GM23338 (cell line): ENCODE results near the gene CABS1. TPM values are rescaled to one million over a fixed set of nuclear protein-coding genes. Genes with fewer than 3 reads are reported as not detected.

Source experiments
- ATAC-seq: fragments of 200-7000 bp; cut with Tn5 transposase; 3 replicates; pipeline ENCODE4 v1.9.1; 2020
- DNase-seq: peaks from one replicate; pipeline ENCODE4 v3.0.0-alpha.2; 2015; ENCODE audit warnings: low spot score
- H2AFZ ChIP-seq: fragments of 200-600 bp; sonication (generic); 2 replicates; pipeline ENCODE4 v1.8.0; 2016; ENCODE audit warnings: antibody characterized with exemption, mild to moderate bottlenecking, moderate library complexity
- H3F3A ChIP-seq: fragments of 200-600 bp; sonication (generic); replicated peaks from 2 replicates; pipeline ENCODE4 v1.8.0; 2017; ENCODE audit warnings: antibody characterized with exemption, mixed run types, low read depth
- H3K27ac ChIP-seq: fragments of 200-600 bp; sonication (generic); 2 replicates; pipeline ENCODE4 v1.6.1; 2016; ENCODE audit warnings: low read depth
- H3K27me3 ChIP-seq: fragments of 200-600 bp; sonication (generic); 2 replicates; pipeline ENCODE4 v1.8.0; 2016; ENCODE audit warnings: mild to moderate bottlenecking, mixed run types, moderate library complexity; ENCODE audit not compliant: insufficient read depth
- H3K36me3 ChIP-seq: fragments of 200-600 bp; sonication (generic); 2 replicates; pipeline ENCODE4 v1.8.0; 2016; ENCODE audit warnings: mild to moderate bottlenecking; ENCODE audit not compliant: insufficient read depth
- H3K4me1 ChIP-seq: fragments of 200-600 bp; sonication (generic); 2 replicates; pipeline ENCODE4 v1.8.0; 2016; ENCODE audit warnings: mild to moderate bottlenecking, moderate library complexity; ENCODE audit not compliant: insufficient read depth
- H3K4me2 ChIP-seq: fragments of 200-600 bp; sonication (generic); 2 replicates; pipeline ENCODE4 v1.7.1; 2017; ENCODE audit warnings: mixed run types
- H3K4me3 ChIP-seq: fragments of 200-600 bp; sonication (generic); 2 replicates; pipeline ENCODE4 v1.6.1; 2016; ENCODE audit warnings: mixed run types
- H3K79me2 ChIP-seq: fragments of 200-600 bp; sonication (generic); replicated peaks from 2 replicates; pipeline ENCODE4 v1.8.0; 2017; ENCODE audit warnings: mild to moderate bottlenecking; ENCODE audit not compliant: insufficient read depth
- H3K9me2 ChIP-seq: fragments of 200-600 bp; sonication (generic); 2 replicates; pipeline ENCODE4 v1.8.0; 2017; ENCODE audit not compliant: insufficient read depth
- H4K20me1 ChIP-seq: fragments of 200-600 bp; sonication (generic); replicated peaks from 2 replicates; pipeline ENCODE4 v1.8.0; 2017; ENCODE audit warnings: mild to moderate bottlenecking; ENCODE audit not compliant: insufficient read depth
- H3K27ac Mint-ChIP-seq: 2 replicates; pipeline ENCODE4 v1.8.0; 2020; ENCODE audit warnings: inconsistent platforms, mild to moderate bottlenecking, moderate library complexity, mixed read lengths
- H3K27me3 Mint-ChIP-seq: 3 replicates; pipeline ENCODE4 v1.8.0; 2022; ENCODE audit warnings: low read depth, mild to moderate bottlenecking, moderate library complexity, mixed read lengths, inconsistent platforms; ENCODE audit not compliant: insufficient read depth, poor library complexity
- H3K36me3 Mint-ChIP-seq: 3 replicates; pipeline ENCODE4 v1.8.0; 2021; ENCODE audit warnings: low read depth, mild to moderate bottlenecking, inconsistent platforms, moderate library complexity, mixed read lengths
- H3K4me1 Mint-ChIP-seq: 3 replicates; pipeline ENCODE4 v1.8.0; 2020; ENCODE audit warnings: mild to moderate bottlenecking, inconsistent platforms, mixed read lengths
- H3K4me3 Mint-ChIP-seq: 3 replicates; pipeline ENCODE4 v1.8.0; 2021; ENCODE audit warnings: moderate library complexity, mild to moderate bottlenecking, inconsistent platforms, mixed read lengths
- H3K9me3 Mint-ChIP-seq: 3 replicates; pipeline ENCODE4 v1.8.0; 2020; ENCODE audit warnings: moderate library complexity, mild to moderate bottlenecking, inconsistent platforms, mixed read lengths
- CREB1 ChIP-seq: fragments of 250-450 bp; sonication (Bioruptor Pico); IDR thresholded peaks from 2 replicates; pipeline ENCODE4 v1.5.0; 2020; ENCODE audit warnings: low read depth, mild to moderate bottlenecking, moderate library complexity
- CTCF ChIP-seq, 2 experiments: fragments of 200-600 bp in 1 of 2; sonication (generic) in 1 of 2; conservative IDR thresholded peaks; 2 replicates each; pipeline versions ENCODE4 v1.5.1 to v1.6.1; 2016 to 2017; ENCODE audit warnings: antibody characterized with exemption in 2 of 2, low read depth in 2 of 2, mild to moderate bottlenecking in 2 of 2, moderate library complexity in 1 of 2
- ETS1 ChIP-seq: IDR thresholded peaks from 2 replicates; pipeline ENCODE4 v1.6.1; 2016; ENCODE audit warnings: antibody characterized with exemption
- EZH2 ChIP-seq: fragments of 200-600 bp; sonication (generic); IDR thresholded peaks from one replicate; pipeline ENCODE4 v1.8.0; 2017; ENCODE audit warnings: antibody characterized with exemption, mild to moderate bottlenecking, low read depth; ENCODE audit not compliant: unreplicated experiment
- EZH2phosphoT487 ChIP-seq: fragments of 200-600 bp; sonication (generic); IDR thresholded peaks from one replicate; pipeline ENCODE4 v1.8.1; 2018; ENCODE audit warnings: antibody characterized with exemption; ENCODE audit not compliant: unreplicated experiment
- JUNB ChIP-seq: IDR thresholded peaks from one replicate; pipeline ENCODE4 v1.6.1; 2016; ENCODE audit warnings: antibody characterized with exemption; ENCODE audit not compliant: unreplicated experiment
- NANOG ChIP-seq: IDR thresholded peaks from 2 replicates; pipeline ENCODE4 v1.6.1; 2016; ENCODE audit warnings: antibody characterized with exemption, borderline replicate concordance
- POLR2AphosphoS5 ChIP-seq: IDR thresholded peaks from 2 replicates; pipeline ENCODE4 v1.6.1; 2016; ENCODE audit warnings: antibody characterized with exemption, low read depth
- REST ChIP-seq: IDR thresholded peaks from one replicate; pipeline ENCODE4 v1.6.1; 2018; ENCODE audit warnings: antibody characterized with exemption; ENCODE audit not compliant: unreplicated experiment
- STAT1 ChIP-seq: IDR thresholded peaks from one replicate; pipeline ENCODE4 v1.6.1; 2016; ENCODE audit warnings: antibody characterized with exemption; ENCODE audit not compliant: unreplicated experiment
- ZNF114 ChIP-seq: fragments of 250-450 bp; sonication (Bioruptor Pico); IDR thresholded peaks from 2 replicates; pipeline ENCODE4 v1.5.0; 2020; ENCODE audit warnings: mild to moderate bottlenecking, moderate library complexity
- ZNF331 ChIP-seq: fragments of 250-450 bp; sonication (Bioruptor Pico); IDR thresholded peaks from 2 replicates; pipeline ENCODE4 v1.5.0; 2020; ENCODE audit warnings: low read depth, mild to moderate bottlenecking, moderate library complexity
- ZNF462 ChIP-seq: fragments of 250-450 bp; sonication (Bioruptor Pico); IDR thresholded peaks from 2 replicates; pipeline ENCODE4 v1.5.0; 2020; ENCODE audit warnings: mild to moderate bottlenecking, moderate library complexity
- polyA plus RNA-seq: library from polyadenylated mRNA; unstranded; fragments of >200 nt; fragmentation: Nextera tagmentation; extraction: Ambion mirVana; gene quantifications from 2 replicates; pipeline ENCODE4 v1.2.1, GENCODE V29; 2016
- total RNA-seq: library from RNA; depleted of rRNA; stranded (reverse); fragments of >200 nt; shearing (Covaris generic); gene quantifications from 2 replicates; pipeline ENCODE4 v1.2.3, GENCODE V29; 2014

The CABS1 gene
- total and polyA plus RNA-seq, 2 experiments from 2014 or later, result not detected

- Histone ChIP-seq H3F3A (no peaks in the 10 kb centered on the region), H3K4me1 (no peaks in the 10 kb centered on the region), H3K36me3 (no peaks in the 10 kb centered on the region), H3K4me2 (no peak overlapping the region), H3K9me2 (peaks cover 4% of the 10 kb centered on the region; the same call in 1 of the 2 replicates), H3K4me3 (no peak overlapping the region), H3K27me3 (no peaks in the 10 kb centered on the region), H2AFZ (no peak overlapping the region), H3K27ac (no peak overlapping the region), H3K79me2 (no peaks in the 10 kb centered on the region), H4K20me1 (no peaks in the 10 kb centered on the region)
- no peaks in the 10 kb centered on the region for H3K9me3 Mint-ChIP-seq
- H3K4me3 Mint-ChIP-seq, result no peak overlapping the region
- H3K4me1 Mint-ChIP-seq, result no peaks in the 10 kb centered on the region
- no peaks in the 10 kb centered on the region for H3K36me3 Mint-ChIP-seq
- H3K27me3 Mint-ChIP-seq, result no peaks in the 10 kb centered on the region
- ATAC-seq (no peak), DNase-seq (no peak)
- no peak overlapping the region for H3K27ac Mint-ChIP-seq
- TF ChIP-seq ETS1 (no peak), JUNB (no peak), ZNF331 (no peak), ZNF462 (no peak), ZNF114 (CRISPR knock-in tag) (no peak), CTCF (conservative IDR thresholded peaks at IDR 0.05; ENCODE audit: low read depth in 2 of 2) (no peak), NANOG (no peak), REST (no peak), STAT1 (no peak), POLR2AphosphoS5 (no peak), CREB1 (no peak), EZH2 (no peak), EZH2phosphoT487 (no peak)
Observed at GRCh38 chr4:70291341-70291740, 43.4 kb upstream of the CABS1 start.
